Measurements from ENCODE around the gene HDGF.

The HDGF gene

GRCh38 chr1:156745881-156746280 lies 5.6 kb downstream of the HDGF start:
- no peak for TF ChIP-seq CTCF (IDR thresholded peaks at IDR 0.05; ENCODE audit: control insufficient read depth, extremely low read depth, insufficient read depth)
- no peak overlapping the region for H3K4me3 ChIP-seq (ENCODE audit: low read depth, low read length)
- no peak for DNase-seq (ENCODE audit: low read depth)

GRCh38 chr1:156744786-156745419 lies 6.6 kb downstream of the HDGF start:
- DNase-seq (ENCODE audit: low read depth), result no peak

DNA sequence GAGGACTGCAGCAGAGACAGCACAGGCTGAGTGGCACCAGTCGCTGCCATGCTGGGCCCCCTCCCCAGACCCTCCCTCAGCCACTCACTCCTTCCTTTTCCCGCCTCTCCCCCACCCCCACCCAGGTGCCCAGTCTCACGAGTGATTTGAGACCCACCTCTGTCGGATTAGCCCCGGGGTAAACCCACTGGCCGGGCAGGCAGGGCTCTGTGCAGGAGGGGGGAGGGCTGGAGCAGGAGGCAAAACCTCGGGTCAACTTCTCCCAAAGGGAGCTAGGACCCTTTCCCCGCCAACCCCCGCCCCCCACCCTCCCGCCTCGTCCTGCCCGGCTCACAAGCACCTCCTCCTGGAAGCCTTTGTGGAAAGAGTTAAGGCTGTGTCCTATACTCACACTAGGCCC lies 7.1 kb downstream of the HDGF start:
- TF ChIP-seq CTCF (IDR thresholded peaks at IDR 0.05; ENCODE audit: control insufficient read depth, extremely low read depth, insufficient read depth), result no peak
- DNase-seq (ENCODE audit: low read depth), result no peak
- no peak overlapping the region for H3K4me3 ChIP-seq (ENCODE audit: low read depth, low read length)

More at GRCh38 chr1:156744786-156745419, 6.6 kb downstream of the HDGF start:
- no peak overlapping the region for H3K4me3 ChIP-seq (ENCODE audit: low read depth, low read length)
- TF ChIP-seq CTCF (IDR thresholded peaks at IDR 0.05; ENCODE audit: control insufficient read depth, extremely low read depth, insufficient read depth), result no peak

DNA sequence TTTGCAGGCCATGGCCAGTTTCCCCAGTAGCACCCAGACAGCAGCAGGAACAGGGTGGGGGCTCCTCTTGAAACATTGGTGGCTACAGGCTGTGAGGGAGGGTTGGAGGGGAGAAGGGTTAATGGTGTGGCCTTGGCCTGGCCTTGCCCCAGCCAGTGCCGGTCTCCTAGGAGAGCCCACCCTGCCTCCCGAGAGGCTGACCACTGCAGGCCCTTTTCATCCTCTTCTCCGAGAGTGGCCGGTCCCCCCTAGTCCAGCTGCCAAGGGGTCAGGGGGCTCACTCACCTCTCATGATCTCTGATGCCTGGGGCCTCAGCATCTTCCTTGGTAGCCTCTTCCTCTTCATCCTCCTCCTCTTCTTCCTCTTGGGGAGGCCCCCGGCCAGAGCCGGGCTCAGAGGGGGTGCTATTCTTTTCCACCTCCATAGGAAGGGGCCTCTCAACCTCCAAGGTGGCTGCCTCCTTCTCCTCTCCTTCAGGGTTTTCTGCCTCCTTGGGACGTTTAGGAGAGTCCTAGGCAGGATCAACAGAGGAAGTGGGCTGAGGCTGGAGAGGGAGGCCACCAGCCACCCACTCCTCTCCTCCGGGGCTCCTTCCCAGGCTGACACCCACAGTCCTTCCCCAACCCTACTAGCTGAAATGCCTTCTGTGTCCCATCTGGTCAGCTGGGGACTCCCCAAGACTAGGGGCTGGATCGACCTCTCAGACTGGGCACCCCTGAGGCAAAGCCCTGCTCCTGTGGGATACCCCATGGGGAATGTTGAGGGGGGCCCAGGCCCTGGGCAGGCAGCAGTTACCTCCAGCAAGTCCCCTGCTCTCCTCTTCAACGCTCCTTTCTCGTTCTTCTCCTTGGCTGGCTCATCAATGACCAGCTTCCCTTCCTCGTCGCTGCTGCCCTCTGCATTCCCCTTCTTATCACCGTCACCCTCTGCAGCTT lies 7.8 kb downstream of the HDGF start:
- no peak for TF ChIP-seq CTCF (IDR thresholded peaks at IDR 0.05; ENCODE audit: control insufficient read depth, extremely low read depth, insufficient read depth)
- H3K4me3 ChIP-seq (ENCODE audit: low read depth, low read length), result no peak overlapping the region
- DNase-seq (ENCODE audit: low read depth), result no peak

DNA sequence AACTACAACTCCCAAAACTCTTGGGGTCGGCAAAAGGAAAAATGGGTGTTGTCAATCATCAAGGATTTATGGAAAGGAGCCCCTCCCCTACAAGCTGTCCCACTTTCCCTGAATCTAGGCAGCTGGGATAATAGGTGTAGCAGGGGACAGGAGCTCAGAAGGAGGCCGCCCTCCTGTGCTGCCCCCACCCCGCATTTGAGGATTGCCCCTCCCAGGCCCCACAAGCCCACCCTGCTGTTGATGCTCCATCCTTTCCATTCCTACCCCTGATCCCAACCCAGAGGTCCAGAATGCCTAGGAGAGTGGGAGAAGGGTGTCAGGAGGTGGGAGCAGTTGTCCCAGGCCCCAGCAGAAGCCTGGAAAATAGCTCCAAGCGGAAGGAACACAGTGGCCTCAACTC lies 8.7 kb downstream of the HDGF start:
- no peak overlapping the region for H3K4me3 ChIP-seq (ENCODE audit: low read depth, low read length)
- no peak for TF ChIP-seq CTCF (IDR thresholded peaks at IDR 0.05; ENCODE audit: control insufficient read depth, extremely low read depth, insufficient read depth)
- no peak for DNase-seq (ENCODE audit: low read depth)

DNA sequence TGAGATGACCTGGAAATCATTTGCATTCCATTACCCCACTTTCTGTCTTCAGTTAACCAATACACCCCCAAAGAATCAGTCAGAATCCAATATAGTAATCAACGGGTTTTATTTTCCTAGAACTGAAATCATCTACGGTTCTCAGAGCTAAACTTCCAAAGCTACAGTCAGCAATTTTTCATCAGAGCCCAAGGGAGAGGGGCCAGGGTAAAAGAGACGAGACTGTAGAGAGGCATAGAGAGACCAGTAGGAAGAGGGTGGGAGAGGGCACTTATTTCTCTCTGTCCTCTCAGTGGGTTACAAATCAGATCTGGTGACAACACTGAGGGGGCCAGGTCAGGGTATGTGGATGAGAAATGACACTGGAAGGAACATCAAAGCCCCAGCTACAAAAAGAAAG lies 9.5 kb downstream of the HDGF start:
- H3K4me3 ChIP-seq (ENCODE audit: low read depth, low read length), result peak overlapping the region; percentile 41; the same call in 1 of the 2 replicates
- TF ChIP-seq CTCF (IDR thresholded peaks at IDR 0.05; ENCODE audit: control insufficient read depth, extremely low read depth, insufficient read depth), result no peak
- DNase-seq (ENCODE audit: low read depth), result no peak
